SK-N-SH treated with all-trans-retinoic acid at 6 μM for 48 hours (cell line): ENCODE measurements around the gene CD48.

Source experiments
- ATAC-seq: fragments of 200-7000 bp; cut with Tn5 transposase; 3 replicates; pipeline ENCODE4 v1.9.1; 2020; ENCODE audit warnings: mild to moderate bottlenecking, moderate library complexity
- ARNTL ChIP-seq: fragments of 450-650 bp; formaldehyde crosslinking; IDR thresholded peaks from 2 replicates; pipeline ENCODE4 v1.5.0; 2020; ENCODE audit warnings: low read depth, mild to moderate bottlenecking, moderate library complexity, borderline replicate concordance
- BACH2 ChIP-seq: fragments of 250-450 bp; sonication (Bioruptor Pico); IDR thresholded peaks from 2 replicates; pipeline ENCODE4 v1.9.0; 2021; ENCODE audit warnings: mild to moderate bottlenecking, borderline replicate concordance
- CSDC2 ChIP-seq: fragments of 250-450 bp; sonication (Bioruptor Pico); IDR thresholded peaks from 2 replicates; pipeline ENCODE4 v1.5.0; 2020; ENCODE audit warnings: mild to moderate bottlenecking, moderate library complexity
- CSRNP3 ChIP-seq: fragments of 250-450 bp; sonication (Bioruptor Pico); IDR thresholded peaks from 2 replicates; pipeline ENCODE4 v1.5.1; 2021; ENCODE audit warnings: mild to moderate bottlenecking, moderate library complexity
- ESRRG ChIP-seq: fragments of 250-450 bp; sonication (Bioruptor Pico); IDR thresholded peaks from 2 replicates; pipeline ENCODE4 v1.6.1; 2021; ENCODE audit warnings: mild to moderate bottlenecking
- ISL1 ChIP-seq: fragments of 250-450 bp; sonication (Bioruptor Pico); IDR thresholded peaks from 2 replicates; pipeline ENCODE4 v2.1.2; 2022; ENCODE audit warnings: mild to moderate bottlenecking, moderate library complexity
- OSR1 ChIP-seq: fragments of 250-450 bp; sonication (Bioruptor Pico); IDR thresholded peaks from 2 replicates; pipeline ENCODE4 v1.8.0; 2022; ENCODE audit warnings: moderate library complexity, mild to moderate bottlenecking, inconsistent platforms
- PATZ1 ChIP-seq: fragments of 250-450 bp; sonication (Bioruptor Pico); IDR thresholded peaks from 2 replicates; pipeline ENCODE4 v1.8.0; 2020; ENCODE audit warnings: mild to moderate bottlenecking, moderate library complexity, borderline replicate concordance
- PPARA ChIP-seq: fragments of 250-450 bp; sonication (Bioruptor Pico); IDR thresholded peaks from 2 replicates; pipeline ENCODE4 v1.5.0; 2020; ENCODE audit warnings: mild to moderate bottlenecking, borderline replicate concordance
- RARB ChIP-seq: fragments of 250-450 bp; sonication (Bioruptor Pico); IDR thresholded peaks from 2 replicates; pipeline ENCODE4 v1.8.0; 2021; ENCODE audit warnings: mild to moderate bottlenecking, moderate library complexity
- SNAI2 ChIP-seq: fragments of 250-450 bp; sonication (Bioruptor Pico); IDR thresholded peaks from 2 replicates; pipeline ENCODE4 v1.5.0; 2020; ENCODE audit warnings: mild to moderate bottlenecking, moderate library complexity
- TCF4 ChIP-seq: fragments of 250-450 bp; sonication (Bioruptor Pico); IDR thresholded peaks from 2 replicates; pipeline ENCODE4 v1.8.0; 2021; ENCODE audit warnings: mild to moderate bottlenecking, moderate library complexity, borderline replicate concordance
- TOX ChIP-seq: fragments of 250-450 bp; sonication (Bioruptor Pico); IDR thresholded peaks from 2 replicates; pipeline ENCODE4 v1.8.0; 2021; ENCODE audit warnings: mild to moderate bottlenecking, moderate library complexity, borderline replicate concordance
- TSHZ2 ChIP-seq: fragments of 250-450 bp; sonication (Bioruptor Pico); IDR thresholded peaks from 2 replicates; pipeline ENCODE4 v1.5.0; 2020; ENCODE audit warnings: mild to moderate bottlenecking, moderate library complexity
- ZC3H10 ChIP-seq: fragments of 250-450 bp; sonication (Bioruptor Pico); IDR thresholded peaks from 2 replicates; pipeline ENCODE4 v1.5.1; 2021; ENCODE audit warnings: mild to moderate bottlenecking, moderate library complexity
- ZFP3 ChIP-seq: fragments of 250-450 bp; sonication (Bioruptor Pico); IDR thresholded peaks from 2 replicates; pipeline ENCODE4 v1.5.0; 2020; ENCODE audit warnings: mild to moderate bottlenecking, moderate library complexity
- ZFP30 ChIP-seq: fragments of 450-650 bp; formaldehyde crosslinking; IDR thresholded peaks from 2 replicates; pipeline ENCODE4 v1.5.0; 2022; ENCODE audit warnings: mild to moderate bottlenecking, moderate library complexity
- ZNF8 ChIP-seq: fragments of 450-650 bp; formaldehyde crosslinking; IDR thresholded peaks from 2 replicates; pipeline ENCODE4 v1.5.0; 2020; ENCODE audit warnings: mild to moderate bottlenecking, moderate library complexity
- TF ChIP-seq, protein P1 (sequence below): fragments of 250-450 bp; sonication (Bioruptor Pico); IDR thresholded peaks from 2 replicates; pipeline ENCODE4 v1.5.1; 2020; ENCODE audit warnings: low read depth, mild to moderate bottlenecking, moderate library complexity
- TF ChIP-seq, protein P2 (sequence below): fragments of 250-450 bp; sonication (Bioruptor Pico); IDR thresholded peaks from 2 replicates; pipeline ENCODE4 v1.8.0; 2021; ENCODE audit warnings: low read depth, mild to moderate bottlenecking, moderate library complexity, borderline replicate concordance

Gene CD48

DNA sequence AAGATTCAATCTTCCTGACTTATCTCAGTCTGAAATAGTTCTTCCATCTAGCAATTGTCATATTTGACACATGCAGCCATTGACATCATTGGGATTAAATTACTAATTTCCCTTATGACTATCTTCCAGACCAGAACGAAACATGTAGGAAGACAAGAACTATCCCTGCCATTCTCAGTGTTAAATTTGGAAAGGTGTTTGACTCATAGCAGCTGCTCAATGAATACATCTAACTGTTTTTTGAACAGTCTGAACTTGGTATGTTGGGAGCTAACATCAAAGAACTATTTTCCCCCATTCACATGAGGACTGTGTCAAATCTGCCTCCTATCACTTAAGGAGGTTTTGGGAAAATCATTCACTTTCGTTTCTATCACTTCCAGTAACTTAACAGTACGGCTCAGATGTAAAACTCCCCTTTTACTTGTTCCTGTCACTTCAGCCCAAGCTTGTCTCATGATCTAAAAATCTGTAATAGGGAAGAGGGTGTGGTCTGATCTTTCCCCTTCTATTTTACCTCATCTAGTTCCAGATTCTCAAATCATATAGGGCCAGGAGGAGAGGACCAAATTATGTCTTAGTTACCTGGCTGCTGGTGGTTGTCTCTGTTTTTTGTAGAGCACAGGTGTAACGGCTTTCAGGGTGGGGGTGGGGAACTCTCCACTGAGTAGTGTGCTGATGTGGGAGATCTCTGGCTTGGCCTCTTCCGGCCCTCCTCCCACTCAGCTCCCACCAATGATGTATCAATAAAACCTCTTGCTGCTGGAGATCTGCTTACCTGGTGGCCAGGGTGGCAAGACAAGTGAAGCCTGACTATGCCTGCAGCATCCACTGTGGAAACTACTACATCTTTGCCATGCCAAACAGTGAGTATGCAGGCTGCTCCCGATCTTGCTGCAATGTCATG is 38.6 kb downstream of the CD48 start:
- ATAC-seq, result no peak
- TF ChIP-seq, protein P1, sequence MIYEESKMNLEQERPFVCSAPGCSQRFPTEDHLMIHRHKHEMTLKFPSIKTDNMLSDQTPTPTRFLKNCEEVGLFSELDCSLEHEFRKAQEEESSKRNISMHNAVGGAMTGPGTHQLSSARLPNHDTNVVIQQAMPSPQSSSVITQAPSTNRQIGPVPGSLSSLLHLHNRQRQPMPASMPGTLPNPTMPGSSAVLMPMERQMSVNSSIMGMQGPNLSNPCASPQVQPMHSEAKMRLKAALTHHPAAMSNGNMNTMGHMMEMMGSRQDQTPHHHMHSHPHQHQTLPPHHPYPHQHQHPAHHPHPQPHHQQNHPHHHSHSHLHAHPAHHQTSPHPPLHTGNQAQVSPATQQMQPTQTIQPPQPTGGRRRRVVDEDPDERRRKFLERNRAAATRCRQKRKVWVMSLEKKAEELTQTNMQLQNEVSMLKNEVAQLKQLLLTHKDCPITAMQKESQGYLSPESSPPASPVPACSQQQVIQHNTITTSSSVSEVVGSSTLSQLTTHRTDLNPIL (CRISPR knock-in tag), result no peak
- no peak for TF ChIP-seq SNAI2 (CRISPR knock-in tag)
- no peak for TF ChIP-seq OSR1 (CRISPR knock-in tag)
- TF ChIP-seq ZC3H10 (CRISPR knock-in tag), result no peak
- no peak for TF ChIP-seq TOX (CRISPR knock-in tag)
- TF ChIP-seq CSRNP3 (CRISPR knock-in tag), result no peak
- TF ChIP-seq CSDC2 (CRISPR knock-in tag), result no peak
- TF ChIP-seq, all 23 proteins: peak for 0

GRCh38 chr1:160671603-160672517 is 39.8 kb downstream of the CD48 start:
- ATAC-seq, result no peak

More at GRCh38 chr1:160671603-160672517, 39.8 kb downstream of the CD48 start:
- no peak for TF ChIP-seq ZC3H10 (CRISPR knock-in tag)
- TF ChIP-seq ISL1 (CRISPR knock-in tag), result no peak
- no peak for TF ChIP-seq TSHZ2 (CRISPR knock-in tag)
- TF ChIP-seq CSDC2 (CRISPR knock-in tag), result no peak
- no peak for TF ChIP-seq CSRNP3 (CRISPR knock-in tag)
- no peak for TF ChIP-seq BACH2 (CRISPR knock-in tag)
- TF ChIP-seq, protein P1 (CRISPR knock-in tag), result no peak
- TF ChIP-seq PPARA, result no peak
- no peak for TF ChIP-seq ZFP3 (CRISPR knock-in tag)
- no peak for TF ChIP-seq ESRRG (CRISPR knock-in tag)
- TF ChIP-seq, protein P2, sequence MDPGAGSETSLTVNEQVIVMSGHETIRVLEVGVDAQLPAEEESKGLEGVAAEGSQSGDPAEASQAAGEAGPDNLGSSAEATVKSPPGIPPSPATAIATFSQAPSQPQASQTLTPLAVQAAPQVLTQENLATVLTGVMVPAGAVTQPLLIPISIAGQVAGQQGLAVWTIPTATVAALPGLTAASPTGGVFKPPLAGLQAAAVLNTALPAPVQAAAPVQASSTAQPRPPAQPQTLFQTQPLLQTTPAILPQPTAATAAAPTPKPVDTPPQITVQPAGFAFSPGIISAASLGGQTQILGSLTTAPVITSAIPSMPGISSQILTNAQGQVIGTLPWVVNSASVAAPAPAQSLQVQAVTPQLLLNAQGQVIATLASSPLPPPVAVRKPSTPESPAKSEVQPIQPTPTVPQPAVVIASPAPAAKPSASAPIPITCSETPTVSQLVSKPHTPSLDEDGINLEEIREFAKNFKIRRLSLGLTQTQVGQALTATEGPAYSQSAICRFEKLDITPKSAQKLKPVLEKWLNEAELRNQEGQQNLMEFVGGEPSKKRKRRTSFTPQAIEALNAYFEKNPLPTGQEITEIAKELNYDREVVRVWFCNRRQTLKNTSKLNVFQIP (CRISPR knock-in tag), result no peak
- TF ChIP-seq PATZ1 (CRISPR knock-in tag), result no peak
- no peak for TF ChIP-seq ZFP30 (CRISPR knock-in tag)
- no peak for TF ChIP-seq TCF4 (CRISPR knock-in tag)
- TF ChIP-seq ZNF8 (CRISPR knock-in tag), result no peak
- TF ChIP-seq RARB (CRISPR knock-in tag), result no peak
- TF ChIP-seq ARNTL (CRISPR knock-in tag), result no peak
